ENCODE data around the gene MYO3B.

The MYO3B gene

DNA sequence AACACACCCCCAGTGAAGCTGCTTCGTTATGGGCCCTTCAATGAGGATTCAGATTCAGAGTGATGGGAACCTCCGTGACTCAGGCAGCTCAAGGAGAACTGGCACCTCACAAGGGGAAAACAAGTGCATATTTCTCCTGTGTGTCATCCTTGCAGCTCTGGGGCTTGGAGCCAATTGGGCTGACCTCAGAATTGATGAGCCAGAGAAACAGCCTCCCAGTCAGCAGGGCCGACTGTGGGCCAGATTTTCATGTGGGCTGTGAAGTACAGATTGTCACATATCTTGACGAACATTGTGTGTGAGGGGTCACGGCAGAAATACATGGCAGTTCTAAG lies 347.6 kb downstream of the MYO3B start:
- Histone ChIP-seq H3K4me2 (ENCODE audit: insufficient read depth, low read length) (no peak overlapping the region), H3K9ac (ENCODE audit: low read depth, low read length) (no peak overlapping the region), H3K4me3 (ENCODE audit: low read depth in 1 of 2, low read length in 2 of 2) (no peak overlapping the region), H3K36me3 (ENCODE audit: insufficient read depth, low read length) (no peaks in the 10 kb centered on the region), H3K4me1 (ENCODE audit: insufficient read depth, low read length) (no peaks in the 10 kb centered on the region), H3K27me3 (ENCODE audit: insufficient read depth, low read length, poor library complexity) (peaks cover 14% of the 10 kb centered on the region), H2AFZ (ENCODE audit: low read depth, low read length) (no peak overlapping the region), H3K27ac (ENCODE audit: low read length) (no peak overlapping the region), H3K79me2 (ENCODE audit: insufficient read depth, low read length) (no peaks in the 10 kb centered on the region), H4K20me1 (ENCODE audit: insufficient read depth, low read length) (no peaks in the 10 kb centered on the region), H3K9me3 (ENCODE audit: insufficient read depth, low read length, severe bottlenecking) (no peaks in the 10 kb centered on the region)
- no peak for ATAC-seq (ENCODE audit: insufficient read depth, low read depth)
- no peak for TF ChIP-seq EZH2 (IDR thresholded peaks at IDR 0.05; ENCODE audit: borderline replicate concordance, low read depth, low read length, severe bottlenecking)
- TF ChIP-seq CTCF (IDR thresholded peaks at IDR 0.05; ENCODE audit: borderline replicate concordance, extremely low read depth, low read length, poor library complexity, severe bottlenecking): no peak
- DNase-seq: no peak

GRCh38 chr2:170530284-170530745 lies 352.4 kb downstream of the MYO3B start:
- Histone ChIP-seq H3K4me2 (ENCODE audit: insufficient read depth, low read length) (no peak overlapping the region), H3K27me3 (ENCODE audit: insufficient read depth, low read length, poor library complexity) (peaks cover 32% of the 10 kb centered on the region), H3K27ac (ENCODE audit: low read length) (no peak overlapping the region), H3K79me2 (ENCODE audit: insufficient read depth, low read length) (no peaks in the 10 kb centered on the region), H3K9me3 (ENCODE audit: insufficient read depth, low read length, severe bottlenecking) (no peaks in the 10 kb centered on the region), H3K4me1 (ENCODE audit: insufficient read depth, low read length) (no peaks in the 10 kb centered on the region), H3K9ac (ENCODE audit: low read depth, low read length) (no peak overlapping the region), H3K4me3 (ENCODE audit: low read depth in 1 of 2, low read length in 2 of 2) (no peak overlapping the region), H2AFZ (ENCODE audit: low read depth, low read length) (no peak overlapping the region), H3K36me3 (ENCODE audit: insufficient read depth, low read length) (no peaks in the 10 kb centered on the region), H4K20me1 (ENCODE audit: insufficient read depth, low read length) (no peaks in the 10 kb centered on the region)
- no peak for TF ChIP-seq EZH2 (IDR thresholded peaks at IDR 0.05; ENCODE audit: borderline replicate concordance, low read depth, low read length, severe bottlenecking)
- DNase-seq: no peak
- no peak for ATAC-seq (ENCODE audit: insufficient read depth, low read depth)

DNA sequence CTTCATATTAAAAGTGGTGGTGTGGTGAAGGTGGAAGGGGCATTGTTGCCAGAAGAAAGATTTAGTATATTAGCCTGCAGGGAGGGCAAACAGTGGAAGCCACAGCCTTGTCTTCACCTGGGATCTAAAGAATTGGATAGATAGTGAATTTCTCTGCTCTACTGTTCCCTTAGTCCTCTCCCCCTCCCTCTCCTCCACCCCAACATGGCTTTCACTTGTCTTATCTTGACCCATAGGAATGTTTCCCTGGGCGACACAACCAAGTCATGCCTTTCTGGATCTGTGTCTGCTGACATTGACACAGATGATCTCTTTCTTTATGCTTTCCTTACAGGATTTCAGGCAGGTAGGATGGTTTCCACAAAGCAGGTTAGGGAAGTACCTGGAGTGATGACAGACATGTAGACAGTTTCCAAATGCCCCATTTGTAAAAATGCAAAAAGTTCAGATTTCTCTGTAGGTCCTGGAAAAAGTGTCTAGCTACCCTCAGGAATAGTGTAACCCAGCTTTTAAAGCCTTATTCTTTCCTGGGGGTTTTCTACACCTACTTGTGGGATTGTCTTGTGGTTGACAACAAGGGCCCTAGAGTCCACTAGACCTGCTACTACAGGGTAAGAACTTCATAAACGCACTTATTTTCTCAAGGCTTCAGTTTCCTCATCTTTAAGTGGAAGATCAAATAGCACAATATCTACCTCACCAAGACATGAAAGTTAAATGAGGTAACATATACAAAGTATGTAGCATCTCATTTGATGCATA lies 353.0 kb downstream of the MYO3B start:
- ATAC-seq (ENCODE audit: insufficient read depth, low read depth) (no peak), DNase-seq (no peak)
- Histone ChIP-seq H3K4me1 (ENCODE audit: insufficient read depth, low read length) (no peaks in the 10 kb centered on the region), H3K4me2 (ENCODE audit: insufficient read depth, low read length) (no peak overlapping the region), H3K27me3 (ENCODE audit: insufficient read depth, low read length, poor library complexity) (peaks cover 32% of the 10 kb centered on the region), H2AFZ (ENCODE audit: low read depth, low read length) (no peak overlapping the region), H4K20me1 (ENCODE audit: insufficient read depth, low read length) (no peaks in the 10 kb centered on the region), H3K27ac (ENCODE audit: low read length) (no peak overlapping the region), H3K79me2 (ENCODE audit: insufficient read depth, low read length) (no peaks in the 10 kb centered on the region), H3K9ac (ENCODE audit: low read depth, low read length) (no peak overlapping the region), H3K9me3 (ENCODE audit: insufficient read depth, low read length, severe bottlenecking) (no peaks in the 10 kb centered on the region), H3K4me3 (ENCODE audit: low read depth in 1 of 2, low read length in 2 of 2) (no peak overlapping the region), H3K36me3 (ENCODE audit: insufficient read depth, low read length) (no peaks in the 10 kb centered on the region)
- no peak for TF ChIP-seq EZH2 (IDR thresholded peaks at IDR 0.05; ENCODE audit: borderline replicate concordance, low read depth, low read length, severe bottlenecking)
- TF ChIP-seq CTCF (IDR thresholded peaks at IDR 0.05; ENCODE audit: borderline replicate concordance, extremely low read depth, low read length, poor library complexity, severe bottlenecking): no peak

DNA sequence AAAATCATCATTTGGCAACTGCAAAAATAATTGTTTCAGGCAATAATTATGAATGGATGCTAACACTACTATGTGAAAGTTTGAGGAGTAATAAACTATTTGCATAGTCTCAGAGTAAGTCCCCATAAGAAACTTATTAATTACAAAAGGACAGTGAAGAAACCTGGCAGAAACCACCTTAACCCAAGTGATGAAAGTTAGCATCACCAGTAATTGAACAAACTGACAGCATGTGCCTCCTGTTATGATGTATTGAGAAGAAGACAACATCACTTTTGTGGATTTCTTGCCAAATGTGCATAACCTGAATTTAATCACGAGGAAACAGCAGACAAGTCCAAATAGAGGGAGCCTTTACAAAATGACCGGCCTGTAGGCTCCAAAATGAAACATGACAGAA lies 353.9 kb downstream of the MYO3B start:
- TF ChIP-seq CTCF (IDR thresholded peaks at IDR 0.05; ENCODE audit: borderline replicate concordance, extremely low read depth, low read length, poor library complexity, severe bottlenecking) (no peak), EZH2 (IDR thresholded peaks at IDR 0.05; ENCODE audit: borderline replicate concordance, low read depth, low read length, severe bottlenecking) (no peak)
- H3K9me3 ChIP-seq (ENCODE audit: insufficient read depth, low read length, severe bottlenecking): no peaks in the 10 kb centered on the region
- H3K27me3 ChIP-seq (ENCODE audit: insufficient read depth, low read length, poor library complexity): peaks cover 32% of the 10 kb centered on the region
- DNase-seq (no peak), ATAC-seq (ENCODE audit: insufficient read depth, low read depth) (no peak)
- no peaks in the 10 kb centered on the region for H3K79me2 ChIP-seq (ENCODE audit: insufficient read depth, low read length)
- H3K4me2 ChIP-seq (ENCODE audit: insufficient read depth, low read length): no peak overlapping the region
- no peaks in the 10 kb centered on the region for H4K20me1 ChIP-seq (ENCODE audit: insufficient read depth, low read length)
- no peaks in the 10 kb centered on the region for H3K4me1 ChIP-seq (ENCODE audit: insufficient read depth, low read length)
- no peak overlapping the region for H3K27ac ChIP-seq (ENCODE audit: low read length)
- no peak overlapping the region for H2AFZ ChIP-seq (ENCODE audit: low read depth, low read length)
- no peak overlapping the region for H3K4me3 ChIP-seq (ENCODE audit: low read depth in 1 of 2, low read length in 2 of 2)
- no peak overlapping the region for H3K9ac ChIP-seq (ENCODE audit: low read depth, low read length)
- no peaks in the 10 kb centered on the region for H3K36me3 ChIP-seq (ENCODE audit: insufficient read depth, low read length)

Data from DND-41 (cell line).